Muscle of leg (tissue), 11 donors: ENCODE measurements around the gene IL1B. TPM values are rescaled to one million over a fixed set of nuclear protein-coding genes. Genes with fewer than 3 reads are reported as not detected.

Experiments
- DNase-seq: peaks from one replicate; pipeline ENCODE4 v3.0.0; 2013
- H3K27ac ChIP-seq: one replicate; pipeline ENCODE4 v1.5.1; 2013; ENCODE audit warnings: mild to moderate bottlenecking, low read length, control low read depth
- H3K27me3 ChIP-seq: one replicate; pipeline ENCODE4 v1.6.1; 2013; ENCODE audit warnings: low read length; ENCODE audit not compliant: control insufficient read depth, insufficient read depth
- H3K36me3 ChIP-seq: one replicate; pipeline ENCODE4 v1.6.1; 2013; ENCODE audit warnings: low read length; ENCODE audit not compliant: control insufficient read depth, insufficient read depth
- H3K4me1 ChIP-seq: one replicate; pipeline ENCODE4 v1.6.1; 2013; ENCODE audit warnings: low read length; ENCODE audit not compliant: control insufficient read depth, insufficient read depth
- H3K4me3 ChIP-seq: one replicate; pipeline ENCODE4 v1.5.1; 2013; ENCODE audit warnings: low read length, control low read depth
- H3K9me3 ChIP-seq: replicated peaks from 2 replicates; pipeline ENCODE4 v1.6.1; 2013; ENCODE audit warnings: low read depth, low read length; ENCODE audit not compliant: control insufficient read depth
- WGBS: methylation state at CpG from one replicate; pipeline ENCODE4 v1.1.5; 2013; ENCODE audit warnings: missing lambda C conversion rate; ENCODE audit not compliant: insufficient coverage; 5-methylcytosine and 5-hydroxymethylcytosine counted together
- polyA plus RNA-seq, 8 donors: library from polyadenylated mRNA; unstranded; fragments of 120-200 nt; gene quantifications; one replicate each; pipeline versions ENCODE4 v1.2.1 to v1.2.3, GENCODE V29; 2013; ENCODE audit warnings: inconsistent platforms in 1 of 8, low replicate concordance in 1 of 8; ENCODE audit not compliant: insufficient read length in 8 of 8, insufficient read depth in 1 of 8
- total RNA-seq: library from RNA; stranded (reverse); fragments of 120-200 nt; gene quantifications from one replicate; pipeline ENCODE4 v1.2.4, GENCODE V29; 2013

The IL1B gene
- total and polyA plus RNA-seq, 9 donors, result 0.18 to 6.1 (median 0.51) TPM; not detected in 1

DNA sequence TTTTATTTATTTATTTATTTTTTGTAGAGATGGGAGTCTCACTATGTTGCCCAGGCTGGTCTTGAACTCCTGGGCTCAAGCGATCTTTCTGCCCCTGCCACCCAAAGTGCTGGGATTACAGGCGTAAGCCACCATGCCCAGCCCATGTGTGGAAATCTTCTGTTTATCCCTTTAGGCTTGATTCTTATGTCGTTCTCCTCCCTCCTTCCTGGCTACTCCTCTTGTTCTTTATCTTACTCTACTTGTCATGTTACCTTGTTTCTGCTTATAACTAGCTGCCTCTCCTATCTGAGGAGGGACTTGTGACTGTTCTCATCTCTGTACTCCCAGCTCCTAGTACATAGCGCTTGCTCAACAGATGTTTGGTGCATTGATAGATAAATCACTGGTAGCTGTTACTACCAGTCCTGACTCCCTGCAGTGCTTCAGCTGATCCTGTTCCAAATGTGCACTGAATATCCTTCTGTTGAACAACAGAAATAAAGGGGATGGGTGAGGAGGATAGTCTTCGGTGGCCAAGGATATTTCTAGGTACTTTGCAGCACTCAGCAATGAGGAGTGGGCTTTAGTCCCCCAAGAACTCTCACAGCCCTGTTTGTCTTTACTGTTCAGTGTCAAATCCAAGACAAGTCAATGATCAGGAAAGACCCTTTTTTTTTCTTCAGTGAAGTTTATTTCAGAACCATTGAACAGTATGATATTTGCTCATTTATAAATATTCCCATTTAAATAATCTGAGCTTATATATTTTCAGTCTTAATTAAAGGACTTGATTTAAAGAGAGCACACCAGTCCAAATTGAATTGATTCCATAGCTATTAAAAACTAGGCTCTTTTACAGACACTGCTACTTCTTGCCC, 7.2 kb downstream of the IL1B start:
- Histone ChIP-seq H3K9me3 (no peaks in the 10 kb centered on the region), H3K27ac (no peak overlapping the region), H3K36me3 (no peaks in the 10 kb centered on the region), H3K4me1 (peaks cover 4% of the 10 kb centered on the region), H3K4me3 (no peak overlapping the region), H3K27me3 (no peaks in the 10 kb centered on the region)
- DNase-seq, result no peak
- 60% methylated on average over 3 of the region's 5 CpGs for WGBS

DNA sequence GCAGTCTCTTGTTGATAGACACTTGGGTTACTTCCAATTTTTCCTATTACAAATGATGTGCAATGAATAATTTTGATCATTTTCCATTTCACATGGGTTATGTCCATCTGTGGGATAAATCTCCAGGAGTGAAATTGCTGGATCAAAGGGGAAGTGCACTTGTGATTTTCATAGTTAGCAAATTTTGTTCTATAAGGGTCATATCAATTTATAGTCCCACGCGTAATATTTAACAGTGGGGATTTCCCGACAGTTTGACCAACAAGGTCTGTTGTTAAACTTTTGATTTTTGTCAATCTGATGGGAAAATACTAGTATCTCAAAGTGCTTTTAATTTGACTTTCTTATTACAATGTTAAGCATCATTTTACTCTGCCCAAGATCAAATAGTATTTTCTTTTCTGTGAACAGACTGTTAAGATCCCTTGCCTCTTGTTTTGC, 8.3 kb downstream of the IL1B start:
- Histone ChIP-seq H3K4me1 (peaks cover 4% of the 10 kb centered on the region), H3K4me3 (no peak overlapping the region), H3K27ac (no peak overlapping the region), H3K27me3 (no peaks in the 10 kb centered on the region), H3K36me3 (no peaks in the 10 kb centered on the region), H3K9me3 (no peaks in the 10 kb centered on the region)
- no CpG with 5 or more reads among the region's 3 CpGs for WGBS
- no peak for DNase-seq

DNA sequence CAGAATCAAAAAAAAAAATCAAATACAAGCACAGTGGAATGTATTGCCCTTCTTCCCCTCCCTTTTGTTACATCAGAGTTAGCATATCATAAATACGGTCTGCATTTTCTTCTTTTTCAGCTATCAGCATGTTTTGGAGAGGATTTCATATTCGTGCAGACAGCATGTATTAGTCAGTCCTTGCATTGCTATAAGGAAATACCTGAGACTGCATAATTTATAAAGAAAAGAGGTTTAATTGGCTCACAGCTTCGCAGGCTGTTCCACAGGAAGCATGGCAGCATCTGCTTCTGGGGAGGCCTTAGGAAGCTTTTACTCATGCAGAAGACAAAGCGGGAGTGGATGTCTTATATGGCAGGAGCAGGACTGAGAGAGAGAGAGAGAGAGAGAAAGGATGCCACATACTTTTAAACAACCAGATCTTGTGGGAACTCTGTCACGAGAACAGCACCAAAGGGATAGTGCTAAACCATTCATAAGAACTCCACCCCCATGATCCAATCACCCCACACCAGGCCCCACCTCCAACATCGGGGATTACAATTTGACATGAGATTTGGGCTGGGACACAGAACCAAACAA, 8.9 kb downstream of the IL1B start:
- Histone ChIP-seq H3K9me3 (no peaks in the 10 kb centered on the region), H3K27me3 (no peaks in the 10 kb centered on the region), H3K36me3 (no peaks in the 10 kb centered on the region), H3K27ac (no peak overlapping the region), H3K4me1 (peaks cover 4% of the 10 kb centered on the region), H3K4me3 (no peak overlapping the region)
- no peak for DNase-seq
- 50% methylated on average over 1 of the region's 6 CpGs for WGBS

DNA sequence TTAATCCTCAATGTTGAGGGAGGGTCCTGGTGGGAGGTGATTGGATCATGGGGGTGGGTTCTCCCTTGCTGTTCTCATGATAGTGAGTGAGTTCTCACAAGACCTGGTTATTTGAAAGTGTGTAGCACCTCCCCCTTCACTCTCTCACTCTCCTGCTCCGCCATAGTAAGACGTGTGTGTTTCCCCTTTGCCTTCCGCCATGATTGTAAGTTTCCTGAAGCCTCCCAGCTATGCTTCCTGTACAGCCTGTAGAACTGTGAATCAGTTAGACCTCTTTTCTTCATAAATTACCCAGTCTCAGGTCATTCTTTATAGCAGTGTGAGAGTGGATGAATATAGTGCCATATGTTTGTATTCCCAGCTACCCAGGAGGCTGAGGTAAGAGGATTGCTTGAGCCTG, 9.6 kb downstream of the IL1B start:
- no peaks in the 10 kb centered on the region for H3K9me3 ChIP-seq
- H3K27ac ChIP-seq, result no peak overlapping the region
- WGBS, result 60% methylated on average over 1 of the region's 3 CpGs
- H3K36me3 ChIP-seq, result no peaks in the 10 kb centered on the region
- no peak overlapping the region for H3K4me3 ChIP-seq
- H3K27me3 ChIP-seq, result no peaks in the 10 kb centered on the region
- DNase-seq, result no peak
- peaks cover 4% of the 10 kb centered on the region for H3K4me1 ChIP-seq

DNA sequence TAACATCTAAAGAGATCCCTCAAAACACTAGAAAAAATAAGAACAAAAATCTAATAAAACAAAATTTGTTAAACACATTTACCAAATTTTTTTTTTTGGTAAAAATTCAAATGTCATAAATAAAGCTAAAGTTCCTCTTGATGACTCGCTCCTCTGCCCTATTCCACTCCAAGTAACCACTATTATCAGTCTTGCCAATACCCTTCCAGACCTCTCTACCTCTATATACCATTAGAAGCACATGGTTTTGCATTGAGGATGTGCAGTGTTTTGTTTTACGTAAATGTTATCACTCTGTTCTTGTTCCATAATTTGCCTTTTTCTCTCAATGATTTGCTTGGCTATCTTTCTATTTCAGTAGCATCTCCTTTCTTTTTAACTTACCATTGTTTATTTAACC, 10.9 kb downstream of the IL1B start:
- no peak overlapping the region for H3K27ac ChIP-seq
- no peaks in the 10 kb centered on the region for H3K27me3 ChIP-seq
- H3K4me1 ChIP-seq, result no peaks in the 10 kb centered on the region
- no peaks in the 10 kb centered on the region for H3K9me3 ChIP-seq
- no peaks in the 10 kb centered on the region for H3K36me3 ChIP-seq
- no peak for DNase-seq
- no peak overlapping the region for H3K4me3 ChIP-seq
- no CpG with 5 or more reads among the region's 2 CpGs for WGBS

DNA sequence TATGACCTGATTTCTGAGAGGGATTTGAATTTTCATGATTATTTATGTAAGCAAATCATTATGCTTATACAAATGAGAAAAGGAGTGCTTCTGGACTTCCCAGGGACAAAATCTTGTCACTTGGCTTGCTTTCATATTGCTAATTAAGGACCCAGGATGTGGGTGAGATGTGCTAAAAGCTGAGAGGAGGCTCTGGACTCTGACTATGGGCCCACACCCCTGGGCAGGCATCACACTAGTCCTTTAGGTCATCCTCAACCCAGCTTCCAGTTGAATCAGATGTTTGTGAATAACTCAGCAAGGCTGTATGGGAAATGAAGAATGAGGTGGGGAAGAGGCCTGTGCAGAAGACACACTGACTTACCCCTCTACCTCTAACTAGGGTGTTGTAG, 11.9 kb downstream of the IL1B start:
- H3K4me1 ChIP-seq, result no peaks in the 10 kb centered on the region
- DNase-seq, result no peak
- no peaks in the 10 kb centered on the region for H3K27me3 ChIP-seq
- no peaks in the 10 kb centered on the region for H3K9me3 ChIP-seq
- no peaks in the 10 kb centered on the region for H3K36me3 ChIP-seq
- H3K4me3 ChIP-seq, result no peak overlapping the region
- H3K27ac ChIP-seq, result no peak overlapping the region

DNA sequence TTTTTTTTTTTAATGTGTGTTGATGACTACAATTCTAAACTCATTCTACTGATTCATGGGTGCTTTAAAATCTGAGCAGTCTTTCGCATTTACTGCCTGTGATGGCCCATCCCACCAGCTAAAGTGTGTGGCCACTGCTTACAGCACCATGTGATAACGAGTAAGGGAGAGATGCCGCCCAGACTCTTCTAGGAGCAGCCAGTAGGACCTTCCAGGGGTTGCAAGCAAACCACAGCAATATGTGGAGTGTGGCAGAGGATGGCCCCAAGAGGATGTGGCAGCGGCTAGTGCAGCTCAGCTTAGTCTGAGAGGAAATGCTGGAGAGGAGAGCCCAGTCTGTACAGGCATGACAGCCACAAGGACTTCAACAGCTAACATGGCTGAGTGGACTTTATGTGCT, 14.9 kb downstream of the IL1B start:
- Histone ChIP-seq H3K36me3 (no peaks in the 10 kb centered on the region), H3K27ac (no peak overlapping the region), H3K4me3 (no peak overlapping the region), H3K4me1 (no peaks in the 10 kb centered on the region), H3K27me3 (no peaks in the 10 kb centered on the region), H3K9me3 (no peaks in the 10 kb centered on the region)
- DNase-seq, result no peak
- WGBS, result 40% methylated on average over 3 of the region's 4 CpGs

DNA sequence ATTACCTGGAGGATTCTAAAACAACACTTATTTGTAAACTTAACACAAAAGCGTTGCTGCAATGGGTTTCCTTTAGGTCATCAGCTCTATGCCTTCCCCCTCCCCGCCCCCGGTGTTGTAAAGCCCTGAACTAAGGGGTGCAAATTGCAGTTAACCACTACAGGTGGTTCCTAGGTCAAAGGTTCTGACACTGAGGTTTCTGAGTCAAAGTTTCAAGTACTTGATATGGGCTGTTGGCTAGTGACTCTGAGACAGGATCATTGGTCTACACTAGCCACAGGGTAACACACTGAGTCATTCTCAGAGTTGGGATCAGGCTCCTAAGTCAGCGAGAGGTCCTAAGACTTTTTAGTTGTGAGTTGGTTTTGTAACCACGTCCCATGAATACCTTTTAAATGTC, 15.4 kb downstream of the IL1B start:
- H3K27ac ChIP-seq, result no peak overlapping the region
- no peaks in the 10 kb centered on the region for H3K4me1 ChIP-seq
- DNase-seq, result no peak
- no peak overlapping the region for H3K4me3 ChIP-seq
- no peaks in the 10 kb centered on the region for H3K27me3 ChIP-seq
- WGBS, result 56% methylated on average over 1 of the region's 5 CpGs
- no peaks in the 10 kb centered on the region for H3K36me3 ChIP-seq
- no peaks in the 10 kb centered on the region for H3K9me3 ChIP-seq

DNA sequence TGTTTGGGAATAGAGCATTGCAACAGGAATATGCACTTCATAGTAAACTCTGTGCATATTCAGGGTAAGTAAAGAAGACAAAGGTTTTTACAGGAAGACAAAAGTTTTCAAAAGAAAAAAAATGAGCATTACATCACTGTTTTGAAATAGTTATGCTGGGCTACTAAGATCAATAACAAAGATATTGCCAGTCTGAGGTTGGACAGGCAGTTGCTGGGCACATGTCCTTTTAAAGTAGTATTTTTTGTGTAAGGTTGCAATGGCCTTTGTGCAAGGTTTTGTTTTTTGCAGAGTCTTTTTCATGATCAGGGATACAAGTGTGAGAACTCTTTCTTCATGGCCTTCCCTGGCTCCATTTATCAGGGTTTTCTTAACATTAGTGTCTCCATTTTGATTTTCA, 16.2 kb downstream of the IL1B start:
- no peak for DNase-seq
- H3K4me3 ChIP-seq, result no peak overlapping the region
- H3K27ac ChIP-seq, result no peak overlapping the region
- no peaks in the 10 kb centered on the region for H3K4me1 ChIP-seq
- no peaks in the 10 kb centered on the region for H3K9me3 ChIP-seq
- no peaks in the 10 kb centered on the region for H3K27me3 ChIP-seq
- no peaks in the 10 kb centered on the region for H3K36me3 ChIP-seq

DNA sequence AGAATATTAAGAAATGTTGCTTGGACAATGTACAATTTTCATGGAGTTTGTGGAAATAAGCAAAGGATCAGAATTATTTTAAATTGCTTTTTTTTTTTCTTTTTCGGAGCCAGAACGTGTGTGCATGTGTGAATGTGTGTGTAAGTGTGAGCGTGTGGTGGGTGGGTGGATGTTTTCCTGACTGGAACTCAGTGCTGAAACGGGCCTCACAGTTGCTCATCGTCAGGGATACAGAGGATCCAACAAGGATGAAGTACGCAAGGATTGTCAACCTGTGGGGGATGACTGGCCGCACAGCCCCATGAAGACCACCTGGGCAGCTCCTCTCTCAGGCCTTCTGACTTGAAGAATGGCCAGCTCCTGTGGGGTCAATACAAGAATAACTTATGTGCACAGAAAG, 17.5 kb downstream of the IL1B start:
- WGBS, result 58% methylated on average over 4 of the region's 7 CpGs
- Histone ChIP-seq H3K4me3 (no peak overlapping the region), H3K27me3 (no peaks in the 10 kb centered on the region), H3K4me1 (peaks cover 3% of the 10 kb centered on the region), H3K9me3 (no peaks in the 10 kb centered on the region), H3K27ac (no peak overlapping the region), H3K36me3 (no peaks in the 10 kb centered on the region)
- no peak for DNase-seq
